ENCODE measurements around the gene ITFG1.

GRCh38 chr16:47320546-47321310, 140.1 kb downstream of the ITFG1 start:
- no peak for TF ChIP-seq CTCF (IDR thresholded peaks at IDR 0.05)
- no peak for TF ChIP-seq POLR2A (IDR thresholded peaks at IDR 0.05)

All from breast epithelium (tissue), 3 donors.